ENCODE data around the gene RUNDC3A.

Gene RUNDC3A

GRCh38 chr17:44284024-44284400, 24.4 kb upstream of the RUNDC3A start:
- DNase-seq: no peak

GRCh38 chr17:44287651-44288050, 20.8 kb upstream of the RUNDC3A start:
- peak; percentile 34 for DNase-seq

DNA sequence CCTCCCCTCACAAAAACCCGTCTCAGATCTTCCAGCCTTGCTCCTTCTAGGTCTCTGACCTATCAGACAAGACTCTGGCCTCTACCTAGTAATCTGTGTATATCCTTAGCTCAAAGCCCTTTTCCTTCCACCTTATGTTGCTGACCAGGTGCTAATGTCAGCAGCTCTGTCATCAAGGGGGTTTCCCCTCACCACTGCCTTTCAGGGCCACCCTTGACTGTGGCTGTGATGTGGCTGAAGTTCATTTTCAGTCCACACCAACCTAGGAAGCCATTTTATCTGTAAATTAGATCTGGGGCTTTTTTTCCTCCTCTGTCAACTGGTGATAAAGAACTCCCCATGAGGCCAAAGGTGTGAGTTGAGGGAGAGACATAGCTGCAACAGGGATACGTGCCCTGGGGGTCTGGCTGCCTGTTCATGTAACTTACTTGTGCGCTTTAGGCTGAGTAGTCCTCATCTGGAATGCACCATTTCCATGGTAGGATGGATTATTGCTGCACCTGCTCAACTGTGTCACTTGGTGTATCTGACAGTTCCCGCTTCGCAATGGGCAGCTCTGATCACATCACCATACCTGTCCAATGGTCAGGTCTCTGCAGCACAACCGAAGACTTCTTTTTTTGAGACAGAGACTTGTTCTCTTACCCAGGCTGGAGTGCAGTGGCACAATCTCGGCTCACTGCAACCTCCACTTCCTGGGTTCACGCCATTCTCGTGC, 14.7 kb upstream of the RUNDC3A start:
- DNase-seq: no peak

- DNase-seq: no peak
Observed at GRCh38 chr17:44297975-44298374, 10.4 kb upstream of the RUNDC3A start.

GRCh38 chr17:44304651-44305050, 3.8 kb upstream of the RUNDC3A start:
- no peak for DNase-seq

- DNase-seq: peak; percentile 41
Observed at GRCh38 chr17:44307387-44308186, 814 bp upstream of the RUNDC3A start.

DNA sequence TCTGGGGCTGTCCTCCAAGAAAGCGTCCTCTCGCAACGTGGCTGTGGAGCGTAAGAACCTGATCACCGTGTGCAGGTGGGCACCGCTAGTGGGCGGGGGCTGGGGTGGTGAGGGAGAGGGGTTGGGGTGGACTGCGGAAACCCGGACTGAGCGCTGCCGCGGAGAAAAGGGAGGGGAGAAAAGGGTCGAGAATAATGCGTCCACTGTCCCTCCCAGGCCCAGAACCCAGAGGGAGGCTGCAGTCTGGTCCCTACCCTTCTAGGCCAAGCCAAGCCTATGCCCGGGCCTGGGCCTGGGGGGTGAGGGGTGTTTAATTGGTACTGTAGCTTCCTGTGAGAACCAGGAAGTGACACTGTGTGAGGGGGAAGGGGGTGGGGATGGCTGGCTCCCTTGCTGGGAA, 464 bp downstream of the RUNDC3A start:
- DNase-seq: no peak

GRCh38 chr17:44309472-44309871, 1.1 kb downstream of the RUNDC3A start:
- no peak for DNase-seq

DNA sequence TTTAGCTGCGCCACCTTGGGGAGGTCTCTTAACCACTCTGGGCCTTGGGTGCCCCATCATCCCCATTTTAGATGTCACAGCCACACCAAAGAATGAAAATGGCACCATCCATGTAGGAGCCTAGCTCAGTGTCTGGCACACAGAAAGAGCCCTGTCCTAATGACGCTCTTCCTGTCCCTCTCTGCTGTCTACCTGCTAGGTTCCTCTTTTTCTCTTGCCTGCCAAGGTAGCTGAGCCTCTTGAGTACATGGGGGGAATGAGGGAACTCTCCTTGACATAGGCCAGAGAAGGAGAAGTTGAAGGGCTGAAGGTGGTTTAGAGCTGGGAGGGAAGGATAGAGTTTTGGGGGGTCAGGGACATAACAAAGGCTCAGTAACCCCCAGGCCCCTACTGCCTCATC, 1.8 kb downstream of the RUNDC3A start:
- DNase-seq: no peak

- DNase-seq: no peak
Observed at GRCh38 chr17:44310609-44311376, 2.4 kb downstream of the RUNDC3A start.

DNA sequence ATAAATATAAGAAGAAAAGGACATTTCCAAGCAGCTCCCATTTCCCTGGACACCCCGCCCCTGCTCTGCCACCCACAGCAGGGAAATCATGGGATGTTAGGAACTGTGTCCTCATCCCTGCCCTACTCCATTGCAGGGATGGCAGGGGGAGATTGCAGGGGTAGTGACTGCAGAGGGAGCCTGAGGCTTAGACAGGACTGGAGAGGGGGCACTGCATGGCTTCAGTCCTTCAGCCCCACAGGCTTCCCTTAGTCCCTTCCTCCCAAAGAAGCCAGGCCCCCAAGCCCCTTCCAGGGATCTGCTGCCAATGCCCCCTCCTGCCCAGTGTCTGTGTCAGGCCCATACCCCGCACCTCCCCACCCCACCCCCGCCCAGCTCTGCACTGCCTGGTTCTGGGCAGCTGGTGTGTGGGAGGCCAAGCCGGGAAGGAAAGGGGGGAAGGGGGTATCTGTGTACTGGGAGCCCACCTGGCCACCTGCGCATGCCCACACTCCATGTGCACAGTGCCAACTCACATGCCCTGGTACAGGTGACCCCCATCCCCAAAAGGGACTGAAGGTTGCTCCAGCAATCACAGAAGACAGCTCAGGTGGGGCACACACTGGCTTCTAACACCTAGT, 3.3 kb downstream of the RUNDC3A start:
- DNase-seq: no peak

GRCh38 chr17:44312396-44313104, 4.1 kb downstream of the RUNDC3A start:
- DNase-seq: no peak

GRCh38 chr17:44314031-44314430, 5.6 kb downstream of the RUNDC3A start:
- no peak for DNase-seq

DNA sequence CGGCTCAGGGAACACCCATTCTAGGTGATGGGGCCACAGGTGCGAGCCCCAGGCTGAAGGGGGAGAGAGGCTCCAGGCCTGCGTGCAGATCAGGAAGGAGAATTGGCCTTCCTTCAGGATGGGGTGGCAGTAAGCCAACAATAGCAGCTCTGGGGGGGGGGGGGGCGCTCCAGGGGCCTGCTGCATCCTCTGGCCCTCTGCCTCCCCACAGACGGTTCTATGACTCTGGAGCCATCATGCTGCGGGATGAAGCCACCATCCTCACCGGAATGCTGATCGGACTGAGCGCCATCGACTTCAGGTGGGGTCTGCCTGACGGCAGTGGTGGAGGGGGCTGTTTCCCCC, 6.1 kb downstream of the RUNDC3A start:
- DNase-seq: no peak

DNA sequence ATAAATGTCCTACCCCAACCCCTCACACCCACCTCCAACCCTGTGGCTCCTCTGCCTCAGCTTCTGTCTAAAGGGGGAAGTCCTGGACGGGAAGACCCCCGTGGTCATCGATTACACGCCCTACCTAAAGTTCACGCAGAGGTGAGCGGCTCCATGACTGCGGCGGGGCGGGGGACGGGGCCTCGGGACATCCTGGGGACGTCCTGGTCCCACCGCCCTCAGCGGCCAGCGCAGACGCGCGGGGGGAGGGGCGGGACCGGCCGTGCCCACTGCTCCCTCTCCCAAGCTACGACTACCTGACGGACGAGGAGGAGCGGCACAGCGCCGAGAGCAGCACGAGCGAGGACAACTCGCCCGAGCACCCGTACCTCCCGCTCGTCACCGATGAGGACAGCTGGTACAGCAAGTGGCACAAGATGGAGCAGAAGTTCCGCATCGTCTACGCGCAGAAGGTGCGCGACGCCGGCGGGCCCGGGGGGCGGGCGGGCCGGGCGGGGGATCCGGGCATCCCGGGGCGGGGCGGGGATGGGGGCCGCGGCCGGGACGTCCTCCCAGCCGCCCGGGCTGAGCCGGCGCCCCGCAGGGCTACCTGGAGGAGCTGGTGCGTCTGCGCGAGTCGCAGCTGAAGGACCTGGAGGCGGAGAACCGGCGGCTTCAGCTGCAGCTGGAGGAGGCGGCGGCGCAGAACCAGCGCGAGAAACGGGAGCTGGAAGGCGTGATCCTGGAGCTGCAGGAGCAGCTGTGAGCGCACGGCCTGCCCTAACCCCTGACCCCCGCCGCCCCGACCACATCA, 6.7 kb downstream of the RUNDC3A start:
- DNase-seq: peak; percentile 33

- DNase-seq: no peak
Observed at GRCh38 chr17:44315760-44316731, 7.6 kb downstream of the RUNDC3A start.

DNA sequence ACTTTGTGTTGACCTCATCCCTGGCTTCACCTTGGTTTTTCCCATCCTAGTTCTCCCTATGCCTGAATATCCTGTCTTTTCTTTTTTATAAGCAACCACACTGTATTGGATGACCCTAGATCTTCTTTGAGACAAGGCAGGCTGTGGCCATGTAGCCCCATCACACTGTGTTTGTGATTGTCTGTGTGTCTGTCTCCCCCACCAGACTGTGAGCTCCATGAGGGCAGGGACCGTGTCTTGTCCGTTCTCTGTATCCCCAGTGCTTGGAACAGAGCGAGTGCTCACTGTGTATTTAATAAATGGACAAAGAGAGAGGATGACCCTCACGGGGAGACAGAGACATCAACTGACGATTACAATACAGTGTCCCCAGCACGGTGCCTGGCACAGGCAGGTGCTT, 9.1 kb downstream of the RUNDC3A start:
- DNase-seq: no peak

GRCh38 chr17:44318077-44318892, 9.9 kb downstream of the RUNDC3A start:
- no peak for DNase-seq

DNA sequence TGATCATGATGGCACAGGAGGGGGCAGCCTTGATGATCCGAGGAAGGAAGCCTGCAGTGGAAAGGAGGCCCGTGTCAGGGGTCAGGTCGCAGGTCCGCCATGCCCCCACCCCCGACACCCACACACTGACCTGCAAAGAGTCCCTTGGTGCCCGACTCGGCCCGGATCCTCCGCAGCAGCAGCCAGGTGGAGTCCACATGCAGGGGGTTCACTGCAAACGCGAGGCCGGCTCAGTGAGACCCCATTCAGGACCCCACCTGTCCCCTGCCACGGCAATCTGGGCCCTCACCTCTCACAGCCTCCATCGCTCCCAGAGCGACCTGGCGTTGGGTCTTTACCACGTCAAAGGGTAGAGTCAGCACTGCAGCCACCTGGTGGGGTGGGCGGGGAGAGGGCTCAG, 11.7 kb downstream of the RUNDC3A start:
- no peak for DNase-seq

All from hematopoietic multipotent progenitor cell treated with erythropoietin and hydrocortisone succinate and interleukin-3 and kit ligand, for 6 days (in vitro differentiated cells).